MM.1S (cell line): ENCODE results near the gene BTBD18.

Experiments
- CTCF ChIP-seq: fragments of 300-600 bp; sonication (generic); IDR thresholded peaks from 2 replicates; pipeline ENCODE4 v1.5.1; 2016; ENCODE audit warnings: antibody characterized with exemption, low read length, mixed read lengths
- EZH2phosphoT487 ChIP-seq: fragments of 300-600 bp; sonication (generic); IDR thresholded peaks from 2 replicates; pipeline ENCODE4 v1.6.1; 2018; ENCODE audit warnings: antibody characterized with exemption, low read length

- TF ChIP-seq CTCF (no peak), EZH2phosphoT487 (no peak)
Measured at GRCh38 chr11:57785072-57785471, 33.5 kb upstream of the BTBD18 start.
